H9 (cell line): ENCODE measurements around the gene SUN2. TPM values are rescaled to one million over a fixed set of nuclear protein-coding genes. Genes with fewer than 3 reads are reported as not detected.
A peak's percentile ranks its signal among the peaks of the same experiment; 100 is the strongest.

Source experiments
- DNase-seq: peaks from one replicate; pipeline ENCODE4 v3.0.0-alpha.2; 2017
- H2AFZ ChIP-seq: one replicate; pipeline ENCODE4 v1.6.1; 2013; ENCODE audit warnings: mild to moderate bottlenecking, low read length, control low read depth, moderate library complexity
- H2AK5ac ChIP-seq: 2 replicates; pipeline ENCODE4 v1.6.1; 2013; ENCODE audit warnings: low read length, control low read depth, mixed read lengths; ENCODE audit not compliant: insufficient read length
- H2BK120ac ChIP-seq: one replicate; pipeline ENCODE4 v1.6.1; 2013; ENCODE audit warnings: low read depth, mild to moderate bottlenecking, low read length, control low read depth, inconsistent platforms; ENCODE audit not compliant: poor library complexity, severe bottlenecking
- H2BK12ac ChIP-seq: 2 replicates; pipeline ENCODE4 v1.6.1; 2013; ENCODE audit warnings: low read length, control low read depth, mixed read lengths, low read depth; ENCODE audit not compliant: insufficient read length
- H2BK15ac ChIP-seq: 2 replicates; pipeline ENCODE4 v1.6.1; 2013; ENCODE audit warnings: low read depth, low read length, control low read depth
- H2BK20ac ChIP-seq: one replicate; pipeline ENCODE4 v1.6.1; 2013; ENCODE audit warnings: low read depth, mild to moderate bottlenecking, low read length, control low read depth, inconsistent platforms; ENCODE audit not compliant: poor library complexity, severe bottlenecking
- H2BK5ac ChIP-seq: 2 replicates; pipeline ENCODE4 v1.6.1; 2013; ENCODE audit warnings: low read length, control low read depth, mixed read lengths; ENCODE audit not compliant: insufficient read length
- H3K14ac ChIP-seq: 2 replicates; pipeline ENCODE4 v1.6.1; 2013; ENCODE audit warnings: low read length, control low read depth; ENCODE audit not compliant: insufficient read depth
- H3K18ac ChIP-seq: 2 replicates; pipeline ENCODE4 v1.6.1; 2013; ENCODE audit warnings: low read depth, mild to moderate bottlenecking, mixed read lengths, low read length, control low read depth; ENCODE audit not compliant: insufficient read length
- H3K23ac ChIP-seq: 2 replicates; pipeline ENCODE4 v1.6.1; 2013; ENCODE audit warnings: low read length, control low read depth, mixed read lengths, low read depth; ENCODE audit not compliant: insufficient read length
- H3K23me2 ChIP-seq: 2 replicates; pipeline ENCODE4 v1.6.1; 2013; ENCODE audit warnings: low read depth, mild to moderate bottlenecking, mixed read lengths, low read length, control low read depth; ENCODE audit not compliant: insufficient read length, poor library complexity, severe bottlenecking
- H3K27ac ChIP-seq: 2 replicates; pipeline ENCODE4 v1.5.1; 2013; ENCODE audit warnings: low read length, control low read depth, mixed read lengths, low read depth; ENCODE audit not compliant: insufficient read length
- H3K27me3 ChIP-seq: 2 replicates; pipeline ENCODE4 v1.6.1; 2013; ENCODE audit warnings: low read length, control low read depth, inconsistent platforms; ENCODE audit not compliant: insufficient read depth
- H3K4ac ChIP-seq: 2 replicates; pipeline ENCODE4 v1.6.1; 2013; ENCODE audit warnings: low read depth, mild to moderate bottlenecking, control low read depth, inconsistent platforms, low read length, moderate library complexity
- H3K4me1 ChIP-seq: 2 replicates; pipeline ENCODE4 v1.6.1; 2013; ENCODE audit warnings: low read length, control low read depth, inconsistent platforms; ENCODE audit not compliant: insufficient read depth
- H3K4me2 ChIP-seq: 2 replicates; pipeline ENCODE4 v1.6.1; 2013; ENCODE audit warnings: low read length, control low read depth, mixed read lengths; ENCODE audit not compliant: insufficient read length, insufficient read depth
- H3K56ac ChIP-seq: 2 replicates; pipeline ENCODE4 v1.6.1; 2013; ENCODE audit warnings: low read depth, mild to moderate bottlenecking, mixed read lengths, low read length, control low read depth; ENCODE audit not compliant: insufficient read length
- H3K79me1 ChIP-seq: 2 replicates; pipeline ENCODE4 v1.6.1; 2013; ENCODE audit warnings: low read depth, mild to moderate bottlenecking, moderate library complexity, low read length, control low read depth, inconsistent platforms; ENCODE audit not compliant: insufficient read depth, poor library complexity, severe bottlenecking
- H3K79me2 ChIP-seq: 2 replicates; pipeline ENCODE4 v1.6.1; 2013; ENCODE audit warnings: low read length, control low read depth, inconsistent platforms; ENCODE audit not compliant: insufficient read depth
- H3K9ac ChIP-seq: 2 replicates; pipeline ENCODE4 v1.6.1; 2013; ENCODE audit warnings: low read length, control low read depth, mixed read lengths; ENCODE audit not compliant: insufficient read length; ENCODE audit errors: extremely low read depth
- H3K9me3 ChIP-seq: one replicate; pipeline ENCODE4 v1.6.1; 2013; ENCODE audit warnings: low read depth, low read length, inconsistent platforms; ENCODE audit not compliant: control insufficient read depth
- H3T11ph ChIP-seq: one replicate; pipeline ENCODE4 v1.6.1; 2013; ENCODE audit warnings: mild to moderate bottlenecking, low read length, control low read depth, inconsistent platforms
- H4K20me1 ChIP-seq: one replicate; pipeline ENCODE4 v1.6.1; 2013; ENCODE audit not compliant: control insufficient read depth, insufficient read length, insufficient read depth
- H4K5ac ChIP-seq: 2 replicates; pipeline ENCODE4 v1.6.1; 2013; ENCODE audit warnings: low read depth, mild to moderate bottlenecking, mixed read lengths, low read length, control low read depth; ENCODE audit not compliant: insufficient read length
- H4K8ac ChIP-seq: replicated peaks from 2 replicates; pipeline ENCODE4 v1.6.1; 2013; ENCODE audit warnings: low read length, control low read depth, mixed read lengths, low read depth; ENCODE audit not compliant: insufficient read length
- H4K91ac ChIP-seq: 2 replicates; pipeline ENCODE4 v1.6.1; 2013; ENCODE audit warnings: low read depth, mild to moderate bottlenecking, moderate library complexity, mixed read lengths, low read length, control low read depth; ENCODE audit not compliant: insufficient read length
- H3K27ac Mint-ChIP-seq, 3 experiments: 2 replicates in 2 of 3; 3 replicates in 1 of 3; pipeline ENCODE4 v1.8.0; 2020 to 2021; ENCODE audit warnings: mixed read lengths in 3 of 3, mild to moderate bottlenecking in 1 of 3, moderate library complexity in 1 of 3
- H3K27me3 Mint-ChIP-seq: 2 replicates; pipeline ENCODE4 v1.8.0; 2021; ENCODE audit warnings: low read depth, mild to moderate bottlenecking, moderate library complexity, mixed read lengths
- H3K36me3 Mint-ChIP-seq, 3 experiments: 2 replicates in 2 of 3; 3 replicates in 1 of 3; pipeline ENCODE4 v1.8.0; 2020 to 2021; ENCODE audit warnings: low read depth in 3 of 3, mixed read lengths in 3 of 3; ENCODE audit not compliant: insufficient read depth in 1 of 3
- H3K4me1 Mint-ChIP-seq, 2 experiments: 2 replicates each; pipeline ENCODE4 v1.8.0; 2020; ENCODE audit warnings: mixed read lengths in 2 of 2
- H3K4me3 Mint-ChIP-seq, 2 experiments: 2 replicates in 1 of 2; 3 replicates in 1 of 2; pipeline ENCODE4 v1.8.0; 2020 to 2021; ENCODE audit warnings: mild to moderate bottlenecking in 2 of 2, mixed read lengths in 2 of 2, moderate library complexity in 1 of 2
- H3K9me3 Mint-ChIP-seq, 2 experiments: 2 replicates in 1 of 2; 3 replicates in 1 of 2; pipeline ENCODE4 v1.8.0; 2020; ENCODE audit warnings: mild to moderate bottlenecking in 2 of 2, mixed read lengths in 2 of 2, moderate library complexity in 1 of 2
- CTCF ChIP-seq: fragments of 200-600 bp; sonication (generic); conservative IDR thresholded peaks from 3 replicates; pipeline ENCODE4 v1.8.0; 2021; ENCODE audit warnings: antibody characterized with exemption, mild to moderate bottlenecking
- WGBS: extraction: QIAGEN DNeasy Blood & Tissue Kit; methylation state at CpG from one replicate; pipeline ENCODE4 v1.1.7; 2013; ENCODE audit warnings: missing lambda C conversion rate, low lambda C conversion rate, mixed read lengths; ENCODE audit not compliant: insufficient read length; ENCODE audit errors: extremely low coverage; 5-methylcytosine and 5-hydroxymethylcytosine counted together
- total RNA-seq: library from RNA; stranded (reverse); gene quantifications from 2 replicates; pipeline ENCODE4 v1.2.1, GENCODE V29; 2021

The SUN2 gene
- total RNA-seq, 1 experiment from 2014 or later = 12.0 TPM

- H3K4me2 ChIP-seq = peak overlapping the region; percentile 49
- no peaks in the 10 kb centered on the region for H3K79me2 ChIP-seq
- H2BK12ac ChIP-seq = no peak overlapping the region
- no peak overlapping the region for H2AFZ ChIP-seq
- no peak overlapping the region for H3K14ac ChIP-seq
- TF ChIP-seq CTCF = no peak
- peaks cover 27 to 29% of the 10 kb centered on the region in 2 experiments for H3K4me1 Mint-ChIP-seq
- DNase-seq = no peak
- no peaks in the 10 kb centered on the region for H3K79me1 ChIP-seq
- H3K18ac ChIP-seq = no peak overlapping the region
- H3K9me3 ChIP-seq = no peaks in the 10 kb centered on the region
- H3K9ac ChIP-seq = no peak overlapping the region
- H3T11ph ChIP-seq = no peak overlapping the region
- no peaks in the 10 kb centered on the region for H3K9me3 Mint-ChIP-seq
- no peaks in the 10 kb centered on the region; the same call in 1 of the 2 replicates for H3K27me3 ChIP-seq
- no peaks in the 10 kb centered on the region for H4K20me1 ChIP-seq
- no peak overlapping the region for H3K4ac ChIP-seq
- no peak overlapping the region for H2AK5ac ChIP-seq
- no peak overlapping the region for H4K91ac ChIP-seq
- H4K8ac ChIP-seq = no peak overlapping the region
- H3K4me3 Mint-ChIP-seq = peak overlapping the region; percentile 61 to 80
- H3K4me1 ChIP-seq = peaks cover 5% of the 10 kb centered on the region; the same call in 1 of the 2 replicates
- WGBS = no CpG with 5 or more reads among the region's 17 CpGs
- H2BK20ac ChIP-seq = no peak overlapping the region
- no peak overlapping the region for H2BK15ac ChIP-seq
- H3K23ac ChIP-seq = no peak overlapping the region
- peaks cover 0 to 2% (median 0%) of the 10 kb centered on the region in 3 experiments; a peak in 2 of 7 replicates for H3K36me3 Mint-ChIP-seq
- H3K27ac ChIP-seq = no peak overlapping the region
- no peak overlapping the region for H4K5ac ChIP-seq
- peaks cover 9% of the 10 kb centered on the region for H3K23me2 ChIP-seq
- H3K27ac Mint-ChIP-seq = no peak overlapping the region; a peak in 1 of 7 replicates
- no peak overlapping the region for H3K56ac ChIP-seq
- peaks cover 5% of the 10 kb centered on the region for H3K27me3 Mint-ChIP-seq
- no peak overlapping the region for H2BK120ac ChIP-seq
- no peak overlapping the region for H2BK5ac ChIP-seq
These were observed 1.1 kb upstream of the SUN2 start for GRCh38 chr22:38756711-38757463.
